ENCODE measurements around the gene SMOC2.

SMOC2 gene

GRCh38 chr6:168415098-168415992 lies 25.6 kb upstream of the SMOC2 start:
- FAIRE-seq, result no peak

DNA sequence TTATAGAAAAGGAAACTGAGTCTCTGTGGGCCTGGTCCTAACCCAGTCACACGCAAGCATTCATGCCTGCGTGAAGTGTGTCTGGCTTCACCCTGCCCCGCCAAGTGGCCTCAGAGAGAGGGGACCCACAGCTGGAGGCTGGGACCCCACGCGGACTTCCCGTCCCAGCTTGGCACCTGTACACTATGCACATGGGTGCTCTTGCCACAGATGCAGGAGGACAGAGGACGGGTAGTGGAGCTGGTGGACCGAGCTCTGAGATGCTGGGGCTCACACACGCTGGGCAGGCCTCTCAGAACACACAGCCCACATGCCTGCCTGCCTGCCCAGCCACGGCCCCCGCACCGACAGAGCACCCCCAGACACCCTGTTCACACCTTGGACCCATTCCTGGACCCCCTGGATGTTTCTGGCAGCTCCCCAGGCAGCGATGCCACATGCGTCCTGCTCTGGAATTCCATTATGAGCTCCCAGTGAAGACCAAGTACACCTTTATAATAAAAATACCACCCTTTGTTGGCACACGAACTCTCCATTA lies 24.9 kb upstream of the SMOC2 start:
- no peak for FAIRE-seq

- FAIRE-seq, result no peak
Measured at GRCh38 chr6:168416531-168416930, 24.5 kb upstream of the SMOC2 start.

GRCh38 chr6:168417191-168417590 lies 23.8 kb upstream of the SMOC2 start:
- FAIRE-seq, result no peak

GRCh38 chr6:168417679-168418557 lies 23.1 kb upstream of the SMOC2 start:
- FAIRE-seq, result no peak

- FAIRE-seq, result no peak
Measured at GRCh38 chr6:168418711-168419121, 22.3 kb upstream of the SMOC2 start.

- no peak for FAIRE-seq
Measured at GRCh38 chr6:168419569-168419968, 21.4 kb upstream of the SMOC2 start.

GRCh38 chr6:168420084-168420483 lies 20.9 kb upstream of the SMOC2 start:
- FAIRE-seq, result no peak

DNA sequence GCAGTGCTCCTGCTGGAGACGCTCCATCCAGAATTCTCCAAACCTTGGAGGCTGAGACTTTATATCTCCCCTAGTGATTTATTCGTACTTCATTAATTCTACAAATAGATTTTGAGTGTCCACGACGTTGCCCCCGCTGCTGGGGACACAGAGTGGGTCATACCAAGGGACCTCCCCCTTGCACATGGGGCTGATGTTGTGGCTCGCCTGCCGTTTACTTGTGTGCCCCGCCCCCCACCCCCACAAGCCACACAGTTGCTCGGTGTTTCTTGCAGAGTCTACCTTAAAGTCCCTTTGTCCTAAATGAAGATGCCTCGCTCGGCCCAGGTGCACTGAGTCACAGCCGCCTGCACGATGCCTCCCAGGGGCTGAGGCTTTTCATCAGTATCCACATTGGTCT lies 20.3 kb upstream of the SMOC2 start:
- no peak for FAIRE-seq

GRCh38 chr6:168427184-168427583 lies 13.8 kb upstream of the SMOC2 start:
- FAIRE-seq, result no peak

- no peak for FAIRE-seq
Measured at GRCh38 chr6:168428052-168428826, 12.7 kb upstream of the SMOC2 start.

GRCh38 chr6:168428863-168429262 lies 12.1 kb upstream of the SMOC2 start:
- FAIRE-seq, result no peak

GRCh38 chr6:168432196-168432595 lies 8.8 kb upstream of the SMOC2 start:
- no peak for FAIRE-seq

DNA sequence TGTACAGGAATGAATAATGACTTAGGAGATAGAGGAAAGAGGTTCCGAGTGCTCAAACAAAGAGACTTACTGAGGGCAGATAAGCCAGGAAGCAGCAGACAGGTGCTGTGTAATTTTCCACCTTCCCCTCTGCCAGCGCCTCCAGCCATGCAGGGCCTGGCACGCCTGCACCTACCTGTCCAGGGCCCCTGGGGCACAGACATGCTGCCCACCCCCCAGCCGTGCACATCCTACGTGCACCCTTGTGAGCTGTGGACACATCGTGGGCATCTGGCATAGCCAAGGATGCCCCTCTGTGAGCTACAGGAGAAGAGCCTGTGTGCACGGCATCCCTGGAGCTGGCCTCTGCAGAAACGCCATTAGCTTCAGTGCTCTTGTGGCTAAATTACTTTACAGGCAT lies 7.1 kb upstream of the SMOC2 start:
- FAIRE-seq, result no peak

GRCh38 chr6:168434505-168434904 lies 6.5 kb upstream of the SMOC2 start:
- no peak for FAIRE-seq

DNA sequence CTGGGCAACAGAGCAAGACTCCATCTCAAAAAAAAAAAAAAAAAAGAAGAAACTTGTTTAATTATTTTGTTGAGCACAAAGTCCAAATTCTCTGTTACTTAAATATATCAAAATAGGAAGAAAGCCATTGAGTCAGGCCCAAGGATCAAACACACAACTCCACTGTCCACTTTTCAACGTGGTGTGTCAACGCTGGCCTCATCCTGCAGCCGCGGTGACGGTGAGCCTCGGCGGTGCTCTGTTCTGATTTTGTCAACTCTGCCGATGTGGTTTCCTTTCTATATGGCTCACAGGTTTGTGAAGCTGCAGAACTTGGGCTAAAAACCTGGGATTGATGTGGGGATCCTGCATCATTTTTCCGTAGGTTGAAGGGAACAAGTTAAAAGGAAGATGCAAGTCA lies 3.2 kb upstream of the SMOC2 start:
- no peak for FAIRE-seq

DNA sequence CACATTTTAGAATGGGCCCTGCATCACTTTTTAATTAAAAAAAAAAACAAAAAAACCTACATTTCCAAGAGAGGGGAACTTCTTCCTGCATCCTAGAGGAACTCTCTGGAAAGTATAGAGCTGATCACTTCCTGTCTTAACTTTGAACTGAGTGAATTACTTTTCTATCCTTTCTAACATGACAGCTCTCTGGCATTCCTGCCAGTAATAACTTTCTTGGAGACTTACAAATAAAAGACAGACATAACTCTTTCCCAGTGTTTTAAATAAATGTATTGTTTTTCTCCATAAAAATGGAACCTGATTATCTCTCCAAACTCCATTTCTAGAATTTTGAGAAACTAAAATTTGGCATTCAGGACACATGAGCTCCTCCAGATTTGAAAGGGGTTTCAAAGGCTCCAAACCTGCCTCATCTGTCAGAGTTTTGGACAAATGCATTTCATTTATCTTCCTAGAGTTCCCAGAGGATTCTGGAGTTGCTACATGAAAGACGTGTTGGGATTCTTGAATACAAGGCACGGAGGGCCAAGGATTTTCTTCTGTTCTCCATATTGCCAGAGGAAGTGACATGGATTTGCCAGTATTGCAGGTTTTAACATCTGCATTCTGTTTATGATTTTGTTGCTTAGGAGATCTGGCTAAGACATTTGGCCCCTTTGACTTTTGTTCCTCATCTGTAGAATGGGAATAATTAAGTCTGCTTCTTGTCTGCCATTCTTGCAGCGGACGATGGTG lies 2.0 kb upstream of the SMOC2 start:
- no peak for FAIRE-seq

GRCh38 chr6:168439794-168440450 lies 1.1 kb upstream of the SMOC2 start:
- no peak for FAIRE-seq

GRCh38 chr6:168441434-168442391 lies 729 bp downstream of the SMOC2 start:
- no peak for FAIRE-seq

- FAIRE-seq, result no peak
Measured at GRCh38 chr6:168442646-168443045, 1.7 kb downstream of the SMOC2 start.
